ENCODE data around the gene NMNAT2.

DNA sequence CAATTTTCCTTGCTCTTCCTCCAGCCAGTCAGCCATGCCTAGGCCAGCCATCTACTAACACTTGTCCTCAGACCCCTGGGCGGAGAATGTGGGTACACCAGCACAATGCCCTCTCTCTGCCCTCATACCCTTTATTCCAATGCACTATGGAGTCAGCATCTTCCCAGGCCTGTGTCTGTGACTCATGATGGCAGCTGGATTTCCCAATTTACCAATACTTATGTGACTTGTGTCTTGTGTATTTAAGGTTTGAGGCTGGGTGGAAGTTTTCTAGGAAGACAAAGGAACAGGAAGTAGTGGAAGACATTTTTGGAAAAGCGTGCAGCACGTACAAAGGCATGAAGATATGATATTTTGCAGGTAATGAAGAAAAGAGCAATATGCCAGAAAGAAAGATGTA is 114.3 kb downstream of the NMNAT2 start:
- TF ChIP-seq TAF1 (IDR thresholded peaks at IDR 0.05; ENCODE audit: low read depth) (no peak), TEAD4 (IDR thresholded peaks at IDR 0.05) (no peak), EP300 (IDR thresholded peaks at IDR 0.05; ENCODE audit: borderline replicate concordance) (no peak), EGR1 (IDR thresholded peaks at IDR 0.05) (no peak), CREB1 (IDR thresholded peaks at IDR 0.05; ENCODE audit: low read depth) (no peak), YY1 (IDR thresholded peaks at IDR 0.05; ENCODE audit: low read depth) (no peak), CEBPB (IDR thresholded peaks at IDR 0.05) (no peak), ZBTB7A (IDR thresholded peaks at IDR 0.05; ENCODE audit: low read depth) (no peak), TCF12 (IDR thresholded peaks at IDR 0.05; ENCODE audit: low read depth) (no peak), RAD21 (IDR thresholded peaks at IDR 0.05; ENCODE audit: low read depth) (no peak)
- TF ChIP-seq, protein P1, sequence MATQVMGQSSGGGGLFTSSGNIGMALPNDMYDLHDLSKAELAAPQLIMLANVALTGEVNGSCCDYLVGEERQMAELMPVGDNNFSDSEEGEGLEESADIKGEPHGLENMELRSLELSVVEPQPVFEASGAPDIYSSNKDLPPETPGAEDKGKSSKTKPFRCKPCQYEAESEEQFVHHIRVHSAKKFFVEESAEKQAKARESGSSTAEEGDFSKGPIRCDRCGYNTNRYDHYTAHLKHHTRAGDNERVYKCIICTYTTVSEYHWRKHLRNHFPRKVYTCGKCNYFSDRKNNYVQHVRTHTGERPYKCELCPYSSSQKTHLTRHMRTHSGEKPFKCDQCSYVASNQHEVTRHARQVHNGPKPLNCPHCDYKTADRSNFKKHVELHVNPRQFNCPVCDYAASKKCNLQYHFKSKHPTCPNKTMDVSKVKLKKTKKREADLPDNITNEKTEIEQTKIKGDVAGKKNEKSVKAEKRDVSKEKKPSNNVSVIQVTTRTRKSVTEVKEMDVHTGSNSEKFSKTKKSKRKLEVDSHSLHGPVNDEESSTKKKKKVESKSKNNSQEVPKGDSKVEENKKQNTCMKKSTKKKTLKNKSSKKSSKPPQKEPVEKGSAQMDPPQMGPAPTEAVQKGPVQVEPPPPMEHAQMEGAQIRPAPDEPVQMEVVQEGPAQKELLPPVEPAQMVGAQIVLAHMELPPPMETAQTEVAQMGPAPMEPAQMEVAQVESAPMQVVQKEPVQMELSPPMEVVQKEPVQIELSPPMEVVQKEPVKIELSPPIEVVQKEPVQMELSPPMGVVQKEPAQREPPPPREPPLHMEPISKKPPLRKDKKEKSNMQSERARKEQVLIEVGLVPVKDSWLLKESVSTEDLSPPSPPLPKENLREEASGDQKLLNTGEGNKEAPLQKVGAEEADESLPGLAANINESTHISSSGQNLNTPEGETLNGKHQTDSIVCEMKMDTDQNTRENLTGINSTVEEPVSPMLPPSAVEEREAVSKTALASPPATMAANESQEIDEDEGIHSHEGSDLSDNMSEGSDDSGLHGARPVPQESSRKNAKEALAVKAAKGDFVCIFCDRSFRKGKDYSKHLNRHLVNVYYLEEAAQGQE (IDR thresholded peaks at IDR 0.05; ENCODE audit: low read depth), result no peak
- TF ChIP-seq, protein P2, sequence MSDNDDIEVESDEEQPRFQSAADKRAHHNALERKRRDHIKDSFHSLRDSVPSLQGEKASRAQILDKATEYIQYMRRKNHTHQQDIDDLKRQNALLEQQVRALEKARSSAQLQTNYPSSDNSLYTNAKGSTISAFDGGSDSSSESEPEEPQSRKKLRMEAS (IDR thresholded peaks at IDR 0.05), result no peak

Data from Ishikawa (cell line).